ENCODE results near the gene LHX8. TPM values are rescaled to one million over a fixed set of nuclear protein-coding genes. Genes with fewer than 3 reads are reported as not detected.

LHX8 gene
- total and polyA plus RNA-seq, 10 of the 15 experiments (the other 5 are each of a cell fraction or from before 2014, with no cell fraction given): not detected

DNA sequence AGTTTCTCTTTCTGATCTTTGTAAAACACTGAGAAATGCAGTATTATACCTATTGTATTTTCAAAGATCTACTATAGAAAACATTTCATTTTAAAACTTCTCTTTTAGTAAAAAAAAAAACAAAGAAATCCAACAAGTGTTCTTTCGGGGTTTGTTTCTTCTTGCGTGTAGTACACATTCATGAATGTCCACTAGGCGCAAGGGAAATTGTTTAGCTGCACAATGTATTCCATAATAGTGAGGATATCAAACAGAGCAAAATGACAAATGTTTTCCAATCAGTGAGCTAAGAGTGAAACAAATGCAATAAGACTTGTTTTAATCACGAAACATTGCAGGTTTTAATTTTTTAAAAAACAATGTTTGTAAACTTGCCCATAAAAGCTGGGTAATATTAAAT is 68.6 kb downstream of the LHX8 start:
- in situ Hi-C loops (cut with MboI): no loop called here
- Histone ChIP-seq H3K4me1 (ENCODE audit: control insufficient read depth, insufficient read depth, low read length) (no peaks in the 10 kb centered on the region), H2AFZ (ENCODE audit: control insufficient read depth, low read depth, low read length) (no peak overlapping the region), H3K4me2 (ENCODE audit: control insufficient read depth, insufficient read depth) (no peak overlapping the region), H3K27me3 (replicated peaks in 1 of 2; ENCODE audit: control insufficient read depth in 2 of 2, insufficient read depth in 2 of 2, low read length in 1 of 2) (no peaks in the 10 kb centered on the region; a peak in 1 of 4 replicates), H3K9me3 (replicated peaks; ENCODE audit: control insufficient read depth, insufficient read depth, low read length) (no peaks in the 10 kb centered on the region), H3K36me3 (ENCODE audit: control insufficient read depth in 2 of 2, insufficient read depth in 2 of 2, low read length in 1 of 2) (no peaks in the 10 kb centered on the region), H4K20me1 (ENCODE audit: control insufficient read depth, insufficient read depth) (no peaks in the 10 kb centered on the region), H3K9ac (ENCODE audit: control insufficient read depth, insufficient read depth, low read length) (no peak overlapping the region), H3K79me2 (ENCODE audit: control insufficient read depth, insufficient read depth, low read length) (no peaks in the 10 kb centered on the region), H3K27ac (ENCODE audit: control insufficient read depth, insufficient read depth) (no peak overlapping the region), H3K4me3 (no peak overlapping the region)
- no peak for DNase-seq (ENCODE audit: low read depth, low spot score)
- ChIA-PET POLR2A (no interaction called here), SMC1A (ENCODE audit: uncharacterized antibody, unreplicated experiment) (interaction anchor here (0.6 to 4.6 kb wide), 13 partner anchors 17 to 699 kb away, joined by 3 to 49 read pairs (median 3); partner anchors contain the start of genes CRYZ and TYW3), RAD21 (ENCODE audit: unreplicated experiment) (interaction anchor here (1.0 to 4.1 kb wide), 6 partner anchors 378 to 435 kb away, joined by 4 to 44 read pairs (median 4); no protein-coding TSS in a partner anchor), CTCF (interaction anchor here (0.6 to 5.3 kb wide), 13 partner anchors 8 to 484 kb away, joined by 3 to 68 read pairs (median 4); no protein-coding TSS in a partner anchor)
- intact Hi-C loops (cut with micrococcal nuclease; ENCODE audit: unreplicated experiment): loop anchor here (1.0 kb wide), 1 partner anchor 430 kb away; no protein-coding TSS in a partner anchor
- WGBS (ENCODE audit: insufficient coverage, insufficient replicate concordance, low lambda C conversion rate, missing lambda C conversion rate): 80% methylated on average over 4 of the region's 4 CpGs
- no peak for FAIRE-seq
- no peak for ATAC-seq
- BruUV-seq (replicated peaks): no TSS peak
- no peak for TF ChIP-seq CBX5 (IDR thresholded peaks at IDR 0.05; ENCODE audit: low read depth)
- TF ChIP-seq PKNOX1 (IDR thresholded peaks at IDR 0.05): no peak
- no peak for TF ChIP-seq TCF3 (IDR thresholded peaks at IDR 0.05; ENCODE audit: borderline replicate concordance, insufficient read depth, low read depth, low read length)
- no peak for TF ChIP-seq MYC (IDR thresholded peaks at IDR 0.05; ENCODE audit: insufficient read depth, insufficient read length, insufficient replicate concordance, low read length, severe bottlenecking)
- TF ChIP-seq DPF2 (IDR thresholded peaks at IDR 0.05): no peak
- no peak for TF ChIP-seq GABPA (IDR thresholded peaks at IDR 0.05; ENCODE audit: low read depth)
- TF ChIP-seq RB1 (IDR thresholded peaks at IDR 0.05; ENCODE audit: borderline replicate concordance): no peak
- TF ChIP-seq, protein P1, sequence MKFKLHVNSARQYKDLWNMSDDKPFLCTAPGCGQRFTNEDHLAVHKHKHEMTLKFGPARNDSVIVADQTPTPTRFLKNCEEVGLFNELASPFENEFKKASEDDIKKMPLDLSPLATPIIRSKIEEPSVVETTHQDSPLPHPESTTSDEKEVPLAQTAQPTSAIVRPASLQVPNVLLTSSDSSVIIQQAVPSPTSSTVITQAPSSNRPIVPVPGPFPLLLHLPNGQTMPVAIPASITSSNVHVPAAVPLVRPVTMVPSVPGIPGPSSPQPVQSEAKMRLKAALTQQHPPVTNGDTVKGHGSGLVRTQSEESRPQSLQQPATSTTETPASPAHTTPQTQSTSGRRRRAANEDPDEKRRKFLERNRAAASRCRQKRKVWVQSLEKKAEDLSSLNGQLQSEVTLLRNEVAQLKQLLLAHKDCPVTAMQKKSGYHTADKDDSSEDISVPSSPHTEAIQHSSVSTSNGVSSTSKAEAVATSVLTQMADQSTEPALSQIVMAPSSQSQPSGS (IDR thresholded peaks at IDR 0.05; ENCODE audit: low read length): no peak
- TF ChIP-seq WRNIP1 (IDR thresholded peaks at IDR 0.05; ENCODE audit: borderline replicate concordance, low read depth, low read length): no peak
- no peak for TF ChIP-seq BACH1 (IDR thresholded peaks at IDR 0.05; ENCODE audit: borderline replicate concordance)
- TF ChIP-seq BHLHE40 (IDR thresholded peaks at IDR 0.05; ENCODE audit: borderline replicate concordance in 1 of 2, low read depth in 2 of 2, low read length in 1 of 2): no peak
- no peak for TF ChIP-seq CREB1 (IDR thresholded peaks at IDR 0.05; ENCODE audit: low read depth)
- TF ChIP-seq IKZF2 (IDR thresholded peaks at IDR 0.05): no peak
- TF ChIP-seq SREBF2 (IDR thresholded peaks at IDR 0.05; ENCODE audit: low read length): no peak
- no peak for TF ChIP-seq JUND (IDR thresholded peaks at IDR 0.05; ENCODE audit: low read depth, low read length)
- no peak for TF ChIP-seq SUZ12 (IDR thresholded peaks at IDR 0.05; ENCODE audit: unreplicated experiment)
- TF ChIP-seq MTA2 (IDR thresholded peaks at IDR 0.05; ENCODE audit: low read depth): no peak
- no peak for TF ChIP-seq IRF3 (IDR thresholded peaks at IDR 0.05)
- no peak for TF ChIP-seq SREBF1 (IDR thresholded peaks at IDR 0.05; ENCODE audit: low read length)
